22Rv1 (cell line): Measurements from ENCODE around the gene TRIP6.

Source experiments
- CTCF ChIP-seq: fragments of 450-650 bp; IDR thresholded peaks from 2 replicates; pipeline ENCODE4 v1.5.1; 2017; ENCODE audit warnings: mild to moderate bottlenecking
- ZFX ChIP-seq: fragments of 450-650 bp; IDR thresholded peaks from 2 replicates; pipeline ENCODE4 v1.6.1; 2017; ENCODE audit warnings: antibody characterized with exemption, borderline replicate concordance

GRCh38 chr7:100914879-100915447 is 47.8 kb downstream of the TRIP6 start:
- no peak for TF ChIP-seq CTCF
- no peak for TF ChIP-seq ZFX
